Upper lobe of right lung (tissue), 1 donor: ENCODE data around the gene FAM83B. TPM values are rescaled to one million over a fixed set of nuclear protein-coding genes. Genes with fewer than 3 reads are reported as not detected.
"Not testable (repeated sequence)": the region's sequence is repeated elsewhere in the genome, so short reads cannot be mapped to it uniquely, and the experiment has no call there.

Source experiments
- ATAC-seq: fragments of 200-7000 bp; cut with Tn5 transposase; one replicate; pipeline ENCODE4 v1.9.1; 2020; ENCODE audit warnings: mild to moderate bottlenecking, moderate library complexity
- DNase-seq: peaks from one replicate; pipeline ENCODE4 v3.0.0-alpha.2; 2020
- H3K27ac ChIP-seq: fragments of 200-600 bp; one replicate; pipeline ENCODE4 v1.8.0; 2022
- H3K27me3 ChIP-seq: fragments of 200-600 bp; one replicate; pipeline ENCODE4 v1.8.0; 2022; ENCODE audit warnings: mild to moderate bottlenecking
- H3K36me3 ChIP-seq: fragments of 200-600 bp; one replicate; pipeline ENCODE4 v1.8.0; 2022
- H3K4me1 ChIP-seq: fragments of 200-600 bp; one replicate; pipeline ENCODE4 v1.8.0; 2022
- H3K4me3 ChIP-seq: fragments of 200-600 bp; one replicate; pipeline ENCODE4 v1.8.0; 2022; ENCODE audit warnings: mild to moderate bottlenecking
- H3K9me3 ChIP-seq: fragments of 200-600 bp; one replicate; pipeline ENCODE4 v1.8.0; 2022
- CTCF ChIP-seq: fragments of 200-600 bp; IDR thresholded peaks from one replicate; pipeline ENCODE4 v1.8.0; 2022; ENCODE audit warnings: antibody characterized with exemption
- intact Hi-C: fragments of 100-400 bp; cut with DNase I; formaldehyde crosslinking; loops from one replicate; pipeline ENCODE4 v1.11.0; 2022
- long read RNA-seq: library from polyadenylated mRNA; unstranded; transcript quantifications from one replicate; pipeline ENCODE4 v2.0.0, GENCODE V29; 2021
- total RNA-seq: library from RNA; stranded (reverse); fragmentation: NEBNext Ultra II Directional; extraction: Animal tissue kit (Norgen Biotek cat#: 25700); gene quantifications from one replicate; pipeline ENCODE4 v1.2.1, GENCODE V29; 2021
- donor health status: DM: no; HTN: yes; CAD: no; lungs with severe emphysema.

The FAM83B gene
- total RNA-seq, result 0.20 TPM
- long read RNA-seq, partial matches to known transcripts, result 0 of 1 reads
- long read RNA-seq, other reads (novel, unspliced or antisense), result 0 of 1 reads

- Histone ChIP-seq H3K4me1 (no peaks in the 10 kb centered on the region), H3K4me3 (peak within 1 kb of the TSS; percentile 45), H3K36me3 (no peaks in the 10 kb centered on the region), H3K27me3 (peaks cover 7% of the 10 kb centered on the region), H3K9me3 (no peaks in the 10 kb centered on the region), H3K27ac (no peak within 1 kb of the TSS)
- DNase-seq (peak; percentile 76), ATAC-seq (peak; percentile 86)
- intact Hi-C loops, result no loop called here
- no peak for TF ChIP-seq CTCF
Observed at GRCh38 chr6:54846243-54846856, at the start of gene FAM83B. Gene FAM83B (plus strand): TSS chr6:54846771. CDS start chr6:54870247, 23,476 bp downstream.

GRCh38 chr6:54796918-54797317 is 49.7 kb upstream of the FAM83B start:
- DNase-seq, H3K9me3 ChIP-seq, H3K4me3 ChIP-seq, intact Hi-C loops, H3K27me3 ChIP-seq, H3K4me1 ChIP-seq, H3K27ac ChIP-seq, H3K36me3 ChIP-seq, ATAC-seq: not testable (repeated sequence)

- ATAC-seq (no peak), DNase-seq (no peak)
- Histone ChIP-seq H3K9me3 (no peaks in the 10 kb centered on the region), H3K27me3 (no peaks in the 10 kb centered on the region), H3K4me3 (no peak overlapping the region), H3K36me3 (no peaks in the 10 kb centered on the region), H3K27ac (no peak overlapping the region), H3K4me1 (no peaks in the 10 kb centered on the region)
- TF ChIP-seq CTCF, result no peak
- intact Hi-C loops, result no loop called here
Observed at GRCh38 chr6:54800050-54800600, 46.4 kb upstream of the FAM83B start.

- no peaks in the 10 kb centered on the region for H3K4me1 ChIP-seq
Observed at GRCh38 chr6:54801244-54801643, 45.3 kb upstream of the FAM83B start.

GRCh38 chr6:54801669-54802068 is 44.9 kb upstream of the FAM83B start:
- no peak for TF ChIP-seq CTCF
- no peaks in the 10 kb centered on the region for H3K9me3 ChIP-seq
- no peak overlapping the region for H3K4me3 ChIP-seq
- intact Hi-C loops, result no loop called here
- H3K4me1 ChIP-seq, result no peaks in the 10 kb centered on the region
- H3K27me3 ChIP-seq, result no peaks in the 10 kb centered on the region
- H3K36me3 ChIP-seq, result no peaks in the 10 kb centered on the region
- ATAC-seq (no peak), DNase-seq (no peak)
- H3K27ac ChIP-seq, result no peak overlapping the region

More at GRCh38 chr6:54801244-54801643, 45.3 kb upstream of the FAM83B start:
- Histone ChIP-seq H3K36me3 (no peaks in the 10 kb centered on the region), H3K27ac (no peak overlapping the region), H3K27me3 (no peaks in the 10 kb centered on the region), H3K4me3 (no peak overlapping the region), H3K9me3 (no peaks in the 10 kb centered on the region)
- TF ChIP-seq CTCF, result no peak
- ATAC-seq, result no peak
- DNase-seq, result no peak
- intact Hi-C loops, result no loop called here

GRCh38 chr6:54802775-54803634 is 43.6 kb upstream of the FAM83B start:
- intact Hi-C loops, result no loop called here
- DNase-seq, result no peak
- no peaks in the 10 kb centered on the region for H3K27me3 ChIP-seq

More at GRCh38 chr6:54802775-54803634, 43.6 kb upstream of the FAM83B start:
- Histone ChIP-seq H3K9me3 (no peaks in the 10 kb centered on the region), H3K36me3 (no peaks in the 10 kb centered on the region), H3K4me1 (no peaks in the 10 kb centered on the region), H3K4me3 (no peak overlapping the region), H3K27ac (no peak overlapping the region)
- no peak for ATAC-seq
- TF ChIP-seq CTCF, result no peak
